ENCODE data around the gene PLA2G3. TPM values are rescaled to one million over a fixed set of nuclear protein-coding genes. Genes with fewer than 3 reads are reported as not detected.

The PLA2G3 gene
- total RNA-seq, 2 donors from 2014 or later, result 0.57 to 0.88 TPM

- Histone ChIP-seq H3K9me3 (no peaks in the 10 kb centered on the region), H3K27me3 (no peaks in the 10 kb centered on the region), H3K9ac (ENCODE audit: low read depth in 2 of 2, low read length in 2 of 2) (no peak overlapping the region), H3K27ac (no peak overlapping the region), H3K36me3 (no peaks in the 10 kb centered on the region), H3K4me3 (no peak overlapping the region), H3K4me1 (no peaks in the 10 kb centered on the region)
- DNase-seq, result no peak
- intact Hi-C loops (cut with DNase I), result no loop called here
- TF ChIP-seq CTCF (IDR thresholded peaks at IDR 0.05), result no peak
Observed at GRCh38 chr22:31139066-31139465, 1.2 kb downstream of the PLA2G3 start.

- H3K9me3 ChIP-seq, result no peaks in the 10 kb centered on the region
- intact Hi-C loops (cut with DNase I), result no loop called here
- no peak for TF ChIP-seq CTCF (IDR thresholded peaks at IDR 0.05)
- no peaks in the 10 kb centered on the region for H3K36me3 ChIP-seq
- no peak overlapping the region for H3K9ac ChIP-seq (ENCODE audit: low read depth in 2 of 2, low read length in 2 of 2)
- DNase-seq, result no peak
- H3K27ac ChIP-seq, result no peak overlapping the region
- no peaks in the 10 kb centered on the region for H3K4me1 ChIP-seq
- H3K27me3 ChIP-seq, result no peaks in the 10 kb centered on the region
- H3K4me3 ChIP-seq, result no peak overlapping the region
Observed at GRCh38 chr22:31138126-31138525, 2.2 kb downstream of the PLA2G3 start.

GRCh38 chr22:31137721-31138120 is 2.6 kb downstream of the PLA2G3 start:
- no peak overlapping the region for H3K27ac ChIP-seq
- no peaks in the 10 kb centered on the region for H3K4me1 ChIP-seq
- no peak for DNase-seq
- intact Hi-C loops (cut with DNase I), result no loop called here
- H3K4me3 ChIP-seq, result no peak overlapping the region
- no peak for TF ChIP-seq CTCF (IDR thresholded peaks at IDR 0.05)
- no peaks in the 10 kb centered on the region for H3K36me3 ChIP-seq
- no peak overlapping the region for H3K9ac ChIP-seq (ENCODE audit: low read depth in 2 of 2, low read length in 2 of 2)
- no peaks in the 10 kb centered on the region for H3K27me3 ChIP-seq
- H3K9me3 ChIP-seq, result no peaks in the 10 kb centered on the region

- no peaks in the 10 kb centered on the region for H3K36me3 ChIP-seq
- no peak overlapping the region for H3K27ac ChIP-seq
- intact Hi-C loops (cut with DNase I), result no loop called here
- TF ChIP-seq CTCF (IDR thresholded peaks at IDR 0.05), result no peak
- no peak for DNase-seq
- no peak overlapping the region for H3K4me3 ChIP-seq
- no peaks in the 10 kb centered on the region for H3K4me1 ChIP-seq
- no peak overlapping the region for H3K9ac ChIP-seq (ENCODE audit: low read depth in 2 of 2, low read length in 2 of 2)
- H3K27me3 ChIP-seq, result no peaks in the 10 kb centered on the region
- no peaks in the 10 kb centered on the region for H3K9me3 ChIP-seq
Observed at GRCh38 chr22:31136711-31137110, 3.6 kb downstream of the PLA2G3 start.

DNA sequence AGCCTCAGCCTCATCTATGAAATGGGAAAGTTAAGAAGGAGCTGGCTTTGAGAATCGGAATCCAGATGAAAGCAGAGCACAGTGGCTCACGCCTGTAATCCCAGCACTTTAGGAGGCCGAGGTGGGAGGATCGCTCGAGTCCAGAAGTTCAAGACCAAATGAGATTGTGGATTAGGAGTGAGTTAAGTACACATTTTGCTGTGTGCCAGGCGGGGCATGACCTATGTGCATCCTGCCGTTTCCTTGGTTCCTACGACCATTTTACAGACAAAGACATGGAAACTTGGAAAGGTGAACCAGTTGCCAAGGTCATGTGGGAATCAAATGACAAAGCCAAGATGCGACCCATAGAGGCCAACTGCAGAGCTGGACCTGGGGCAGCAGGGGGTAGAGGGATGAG is 4.2 kb downstream of the PLA2G3 start:
- TF ChIP-seq CTCF (IDR thresholded peaks at IDR 0.05), result no peak
- Histone ChIP-seq H3K4me1 (no peaks in the 10 kb centered on the region), H3K36me3 (no peaks in the 10 kb centered on the region), H3K27me3 (no peaks in the 10 kb centered on the region), H3K4me3 (no peak overlapping the region), H3K27ac (no peak overlapping the region), H3K9me3 (no peaks in the 10 kb centered on the region), H3K9ac (ENCODE audit: low read depth in 2 of 2, low read length in 2 of 2) (no peak overlapping the region)
- no peak for DNase-seq
- intact Hi-C loops (cut with DNase I), result no loop called here

DNA sequence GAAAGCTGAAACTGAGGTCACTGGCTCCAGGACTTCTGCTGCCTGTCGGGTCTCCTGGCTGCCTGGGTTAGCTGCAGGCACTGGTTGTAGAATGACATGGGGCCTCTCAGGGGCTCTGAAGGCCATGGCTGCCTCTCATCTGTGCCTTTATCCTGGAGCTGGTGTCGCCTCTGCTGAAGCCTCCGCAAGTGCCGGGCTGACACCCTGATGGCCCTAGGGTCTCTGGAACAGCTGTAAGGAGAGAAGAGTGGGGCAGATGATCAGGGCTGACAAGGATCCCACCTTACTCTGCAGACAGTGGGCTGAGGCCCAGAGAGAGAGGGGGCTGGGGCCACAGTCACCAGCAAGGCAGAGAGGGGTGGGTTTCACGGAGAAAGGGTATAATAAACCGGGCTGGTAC is 4.6 kb downstream of the PLA2G3 start:
- Histone ChIP-seq H3K27ac (no peak overlapping the region), H3K4me1 (no peaks in the 10 kb centered on the region), H3K9me3 (no peaks in the 10 kb centered on the region), H3K27me3 (no peaks in the 10 kb centered on the region), H3K9ac (ENCODE audit: low read depth in 2 of 2, low read length in 2 of 2) (no peak overlapping the region), H3K36me3 (no peaks in the 10 kb centered on the region), H3K4me3 (no peak overlapping the region)
- no peak for DNase-seq
- intact Hi-C loops (cut with DNase I), result no loop called here
- TF ChIP-seq CTCF (IDR thresholded peaks at IDR 0.05), result no peak

Data from colonic mucosa (tissue), 4 donors.